HG02759 (cell line): ENCODE data around the gene SEH1L.

ENCODE experiments used
- ATAC-seq: cut with Tn5 transposase; IDR thresholded peaks from one replicate; pipeline ENCODE4 v1.9.1; 2021; ENCODE audit warnings: mild to moderate bottlenecking, moderate library complexity; ENCODE audit not compliant: unreplicated experiment

SEH1L gene

GRCh38 chr18:13035249-13035914 is 87.6 kb downstream of the SEH1L start:
- no peak for ATAC-seq

GRCh38 chr18:13036622-13037320 is 89.0 kb downstream of the SEH1L start:
- ATAC-seq: no peak
